D341Med (cell line): ENCODE data around the gene MYLK4.

Experiments used
- DNase-seq: peaks from one replicate; pipeline ENCODE4 v3.0.0; 2012; ENCODE audit warnings: low spot score

Gene MYLK4

DNA sequence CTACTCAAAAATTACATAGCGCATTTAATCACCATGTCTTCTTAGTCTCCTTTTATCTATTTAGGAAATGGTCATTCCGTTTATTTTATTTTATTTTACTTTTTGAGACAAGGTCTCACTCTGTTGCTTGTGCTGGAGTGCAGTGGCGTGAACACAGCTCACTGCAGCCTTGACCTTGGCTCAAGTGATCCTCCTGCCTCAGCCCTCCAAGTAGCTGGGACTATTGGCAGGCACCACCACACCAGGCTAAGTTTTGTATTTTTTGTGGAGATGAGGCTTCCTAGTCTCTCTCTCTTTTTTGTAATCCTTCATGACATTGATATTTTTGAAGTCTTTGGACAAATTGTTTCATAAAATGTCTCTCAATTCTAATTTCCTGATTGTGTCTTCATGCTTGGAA lies 4.7 kb upstream of the MYLK4 start:
- DNase-seq: no peak

- no peak for DNase-seq
Observed at GRCh38 chr6:2754911-2755310, 4.2 kb upstream of the MYLK4 start.

DNA sequence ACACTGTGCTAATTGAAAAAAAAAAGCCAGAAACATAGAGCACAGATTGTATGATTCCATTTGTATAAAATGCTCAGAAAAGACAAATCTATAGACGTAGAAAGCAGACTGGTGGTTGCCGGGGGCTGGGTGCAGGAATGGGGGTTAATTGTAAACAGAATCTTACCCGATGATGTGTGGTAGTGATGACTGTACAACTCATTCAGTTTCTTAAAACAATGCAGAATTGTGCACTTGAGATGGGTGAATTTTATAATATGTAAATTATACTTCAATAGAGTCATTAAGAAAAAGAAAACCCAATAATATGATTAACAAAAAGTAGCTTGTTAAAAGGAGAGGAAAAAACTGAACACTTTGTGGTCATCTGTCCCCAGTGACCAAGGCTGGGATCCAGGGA lies 3.7 kb upstream of the MYLK4 start:
- DNase-seq: no peak

GRCh38 chr6:2753743-2754142 lies 3.0 kb upstream of the MYLK4 start:
- no peak for DNase-seq

DNA sequence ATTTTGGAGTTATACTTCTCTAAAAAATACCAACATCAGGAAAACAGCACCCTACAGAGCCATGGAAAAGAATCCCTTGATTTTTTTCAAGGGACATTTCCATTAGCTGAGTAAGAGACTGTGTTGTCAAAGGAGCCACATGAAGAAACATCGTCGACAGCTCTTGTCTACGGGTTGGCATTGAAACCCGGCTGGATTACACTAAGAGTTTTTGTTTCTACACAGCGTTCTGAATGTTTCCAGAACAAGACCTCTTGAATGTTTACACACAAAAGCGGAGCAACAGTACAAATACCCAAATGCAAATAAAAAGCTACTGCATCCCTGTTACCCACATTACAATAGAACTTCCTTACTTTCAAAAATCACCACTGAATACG lies 2.4 kb upstream of the MYLK4 start:
- no peak for DNase-seq

- no peak for DNase-seq
Observed at GRCh38 chr6:2752477-2753109, 1.9 kb upstream of the MYLK4 start.

GRCh38 chr6:2751871-2752270 lies 1.1 kb upstream of the MYLK4 start:
- DNase-seq: no peak

DNA sequence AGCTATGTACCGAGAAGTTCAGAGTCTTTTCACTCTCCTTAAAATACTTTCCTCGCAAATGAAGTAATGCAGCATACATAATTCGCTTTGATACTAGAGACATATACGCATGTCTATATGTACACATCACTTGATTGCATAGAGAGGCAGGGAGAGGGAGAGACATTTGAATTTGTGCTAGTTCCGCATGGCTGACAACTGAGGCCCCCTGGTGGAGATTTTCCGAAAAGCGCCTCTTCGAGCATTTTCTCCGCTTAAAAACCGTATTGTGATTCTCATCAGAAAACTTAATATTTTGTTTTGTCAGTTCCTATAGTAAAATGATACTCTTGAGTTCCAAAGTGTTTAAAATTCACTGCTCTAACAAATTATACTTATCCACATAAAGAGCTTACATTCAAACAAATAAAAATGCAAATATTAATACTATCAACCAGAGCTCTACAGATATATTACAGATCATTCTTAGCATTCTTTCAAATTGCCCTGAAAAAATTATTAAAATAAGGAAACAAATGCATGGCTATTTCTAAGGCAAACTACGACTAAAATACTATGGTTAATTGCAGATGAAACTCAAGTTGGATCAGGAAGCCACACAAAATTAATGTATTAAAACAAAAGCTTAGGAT lies 637 bp downstream of the MYLK4 start:
- peak; percentile 75 for DNase-seq

DNA sequence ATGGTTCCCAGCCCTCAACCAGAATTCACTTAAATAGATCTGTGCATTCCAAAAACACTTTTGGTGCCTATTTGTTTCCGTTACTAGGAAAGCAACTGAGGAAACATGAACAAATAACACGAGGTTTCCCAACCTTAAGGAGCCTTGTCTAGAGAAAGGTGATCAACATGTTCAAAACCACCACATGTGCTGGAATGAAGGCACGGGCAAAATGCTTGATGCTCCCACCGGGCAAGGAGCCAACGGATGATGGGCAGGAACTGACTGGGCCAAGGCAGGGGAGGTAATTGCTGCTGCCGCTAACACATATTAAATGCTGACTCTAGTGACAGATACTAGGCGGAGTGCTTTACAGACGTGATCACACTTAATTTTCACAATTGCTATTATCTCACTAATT lies 2.5 kb downstream of the MYLK4 start:
- no peak for DNase-seq

DNA sequence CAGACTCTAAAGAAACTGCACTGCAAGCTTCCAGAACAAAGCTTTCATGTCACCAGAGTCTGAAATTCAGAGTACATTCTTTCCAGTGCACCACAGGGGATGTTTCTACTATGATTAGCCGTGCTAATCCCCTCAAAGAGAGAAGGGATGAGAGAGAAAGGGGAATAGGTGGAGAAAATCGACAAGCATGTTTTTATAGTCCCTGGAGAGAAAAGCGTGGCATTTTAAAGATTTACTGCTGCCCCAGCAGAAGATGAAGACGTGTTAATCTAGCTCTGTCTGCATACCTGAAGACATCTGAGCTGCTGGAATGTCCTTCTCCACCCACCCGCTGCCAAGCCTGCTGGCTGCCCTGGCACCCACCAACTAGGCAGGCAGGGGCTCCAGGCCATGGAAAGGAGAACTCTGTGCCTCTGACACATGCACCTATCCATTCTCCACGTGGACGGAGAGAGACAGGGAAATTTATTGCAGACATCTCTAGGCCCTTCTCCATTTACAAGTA lies 4.1 kb downstream of the MYLK4 start:
- DNase-seq: no peak

GRCh38 chr6:2745246-2745645 lies 5.5 kb downstream of the MYLK4 start:
- no peak for DNase-seq

GRCh38 chr6:2744778-2745177 lies 5.9 kb downstream of the MYLK4 start:
- DNase-seq: no peak

GRCh38 chr6:2744209-2744771 lies 6.4 kb downstream of the MYLK4 start:
- peak; percentile 59 for DNase-seq

DNA sequence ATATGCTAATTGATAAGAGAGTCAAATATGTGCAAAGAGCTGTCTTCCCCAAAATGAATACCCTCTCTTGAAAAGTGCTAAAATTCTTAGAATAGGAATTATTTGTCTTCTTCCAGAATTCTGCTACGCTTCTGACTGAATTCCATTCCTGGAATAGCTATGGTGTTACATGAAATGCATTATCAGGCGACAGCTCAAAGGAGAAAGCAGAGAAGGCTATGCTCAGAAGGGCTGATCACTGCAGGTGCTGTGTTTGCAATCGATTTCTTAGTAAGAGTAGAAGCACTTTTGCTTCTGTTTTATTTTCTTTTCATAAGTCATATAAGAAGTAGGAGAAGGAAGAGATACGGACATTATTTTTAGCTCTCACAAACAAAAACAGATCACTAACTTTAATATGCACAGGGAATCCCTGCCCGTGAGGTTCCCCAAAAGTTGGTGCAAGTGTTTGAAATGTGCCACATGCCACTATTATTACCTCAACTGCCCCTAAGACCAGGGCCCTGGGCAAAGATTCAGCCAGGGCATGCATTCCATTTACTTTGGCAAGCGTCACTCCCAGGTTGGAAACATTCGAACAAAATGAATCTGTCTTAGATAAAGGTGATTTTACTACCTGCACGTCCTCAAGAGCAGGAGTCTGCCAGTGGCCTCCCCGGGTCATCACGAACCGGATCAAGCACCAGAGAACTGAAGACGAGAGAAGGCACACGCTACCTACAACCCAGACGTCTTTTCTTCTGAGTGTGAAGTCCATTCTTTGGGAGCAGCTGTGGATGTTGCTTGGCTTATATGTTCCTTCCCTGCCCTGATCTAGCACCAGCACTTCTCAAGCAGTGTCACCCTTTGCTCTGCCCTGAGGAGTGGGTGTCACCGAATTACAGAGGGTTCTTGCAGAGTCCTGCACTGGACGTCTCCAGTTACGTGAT lies 7.2 kb downstream of the MYLK4 start:
- no peak for DNase-seq

DNA sequence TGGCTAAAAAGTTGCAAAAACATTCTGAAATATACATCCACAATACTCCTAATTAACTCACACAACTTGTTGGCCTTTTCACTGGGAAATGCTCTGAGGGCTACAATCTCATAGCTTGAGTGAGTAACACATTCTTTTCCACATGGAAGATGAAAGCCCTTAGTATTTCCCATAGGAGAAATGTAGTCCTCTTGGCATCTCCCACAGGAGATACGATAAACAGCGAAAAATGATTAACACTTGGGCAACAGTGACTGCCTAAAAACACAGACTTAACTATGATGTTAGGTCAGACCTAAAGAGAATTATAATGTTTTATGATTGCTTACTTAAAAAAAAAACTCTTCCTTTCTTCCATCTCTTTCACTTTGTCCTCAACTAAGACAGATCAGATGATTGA lies 9.0 kb downstream of the MYLK4 start:
- no peak for DNase-seq

DNA sequence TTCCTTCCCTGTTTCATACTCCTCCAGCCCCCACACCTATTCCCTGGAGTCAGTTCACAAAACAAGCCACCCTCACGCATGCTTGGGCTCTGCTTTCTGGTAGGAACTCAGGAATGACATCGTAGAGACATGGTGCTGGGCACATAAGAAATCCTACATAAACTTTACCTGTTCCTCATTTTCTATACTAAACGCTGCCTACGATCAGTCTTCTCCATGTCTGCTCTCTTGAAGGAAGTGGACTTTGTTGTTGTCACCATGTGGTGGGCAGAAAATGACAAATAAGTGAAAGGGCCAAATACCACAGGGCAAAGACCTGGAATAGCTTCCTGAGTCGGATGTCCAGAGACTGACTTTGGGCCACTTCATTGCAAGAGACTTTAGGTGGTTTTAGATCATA lies 10.1 kb downstream of the MYLK4 start:
- DNase-seq: no peak

GRCh38 chr6:2739335-2739734 lies 11.4 kb downstream of the MYLK4 start:
- DNase-seq: no peak

DNA sequence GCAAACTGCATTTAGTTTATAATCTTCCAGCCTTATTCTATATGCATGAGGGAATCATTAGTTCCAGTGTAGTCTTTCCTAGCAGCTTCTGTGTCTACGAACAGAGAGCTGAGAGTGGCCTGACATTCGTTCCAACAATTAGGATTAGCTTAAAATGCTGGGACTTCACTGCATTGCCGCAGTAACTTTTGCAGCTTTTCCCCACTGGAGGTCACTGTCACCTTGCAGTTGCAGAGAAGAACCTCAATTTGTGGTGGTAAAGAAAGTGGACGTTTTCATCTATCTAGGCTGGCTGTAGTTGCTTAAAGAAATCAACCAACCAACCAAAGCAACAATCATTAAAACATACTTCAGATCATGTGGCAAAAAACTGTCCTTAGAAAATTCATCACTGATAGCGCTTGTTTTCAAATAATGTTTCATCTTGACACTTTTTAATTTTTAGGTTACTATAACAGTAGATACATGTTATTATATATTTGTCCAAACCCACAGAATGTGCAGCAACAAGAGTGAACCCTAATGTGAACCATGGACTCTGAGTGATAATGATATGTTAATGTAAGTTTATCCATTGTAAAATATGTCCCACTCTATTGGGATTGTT lies 12.2 kb downstream of the MYLK4 start:
- DNase-seq: peak; percentile 77

DNA sequence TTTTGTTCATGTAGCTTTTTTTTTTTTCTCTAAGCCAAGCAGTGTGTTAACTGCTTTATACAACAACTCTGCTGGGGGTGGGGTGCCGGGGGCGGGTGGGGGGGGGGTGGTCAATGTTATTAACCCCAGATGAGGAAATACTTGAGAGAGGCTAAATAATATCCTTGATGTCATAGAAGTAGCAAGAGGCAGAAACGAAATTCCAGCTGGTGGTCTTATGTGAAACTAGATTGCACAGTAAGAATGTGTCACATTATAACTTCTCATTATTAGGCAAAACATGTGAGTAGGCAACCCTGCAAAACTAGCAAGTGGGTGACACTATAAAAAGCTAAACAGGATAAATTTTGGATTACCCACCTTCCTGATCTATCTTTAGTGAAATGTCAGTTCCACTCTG lies 12.8 kb downstream of the MYLK4 start:
- no peak for DNase-seq

DNA sequence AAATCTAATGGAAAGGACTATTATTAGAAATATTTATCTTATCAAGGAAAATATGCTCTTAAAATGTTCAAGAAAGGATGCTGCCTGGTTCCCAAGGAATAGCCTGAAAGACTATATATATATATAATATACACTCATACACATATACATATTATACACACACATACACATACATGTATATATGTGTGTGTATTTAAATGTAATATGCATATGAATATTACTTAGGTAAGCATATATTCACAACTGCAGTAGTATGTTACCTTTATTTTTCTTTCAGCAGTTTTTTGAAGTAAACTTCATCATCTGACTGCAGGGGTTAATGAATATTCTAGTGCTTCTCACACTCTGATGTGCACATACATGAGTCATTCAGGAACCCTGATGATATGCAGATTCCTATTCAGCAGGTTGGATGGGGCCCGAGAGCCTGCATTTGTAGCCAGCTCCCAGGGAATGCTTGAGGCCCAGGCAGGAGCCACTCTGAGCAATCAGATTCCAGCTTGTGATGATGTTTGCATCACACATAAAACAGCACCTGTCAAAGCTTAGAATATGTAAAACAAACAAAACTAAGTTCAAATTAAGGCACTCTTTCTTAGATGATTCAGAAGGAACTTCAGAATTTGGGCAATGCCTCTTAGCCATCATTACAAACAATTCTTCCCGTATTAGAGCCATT lies 16.1 kb downstream of the MYLK4 start:
- DNase-seq: no peak

GRCh38 chr6:2733736-2734480 lies 16.8 kb downstream of the MYLK4 start:
- no peak for DNase-seq
